GM12875 (cell line): ENCODE data around the gene KRABD2.
"Not testable (repeated sequence)": the region's sequence is repeated elsewhere in the genome, so short reads cannot be mapped to it uniquely, and the experiment has no call there.

Experiments
- H3K4me3 ChIP-seq: one replicate; pipeline ENCODE4 v1.5.1; 2011; ENCODE audit warnings: low read depth, low read length, control low read depth
- CTCF ChIP-seq: IDR thresholded peaks from 2 replicates; pipeline ENCODE4 v1.5.1; 2011; ENCODE audit warnings: low read depth, mild to moderate bottlenecking, control low read depth, inconsistent platforms, low read length, moderate library complexity, borderline replicate concordance; ENCODE audit not compliant: insufficient read depth

Gene KRABD2

GRCh38 chr17:8383143-8383822, 6.8 kb upstream of the KRABD2 start, which contains the start of gene RPL26:
RPL26 (minus strand) TSS chr17:8383193; CDS start chr17:8382310, 883 bp downstream.
- peak; percentile 83 for TF ChIP-seq CTCF
- H3K4me3 ChIP-seq = peak within 1 kb of the TSS; percentile 87

- no peak for TF ChIP-seq CTCF
- H3K4me3 ChIP-seq = peak overlapping the region; percentile 83
These were observed 6.3 kb upstream of the KRABD2 start for GRCh38 chr17:8382880-8383142.

GRCh38 chr17:8382052-8382879, 5.8 kb upstream of the KRABD2 start:
- H3K4me3 ChIP-seq = peak overlapping the region; percentile 83
- no peak for TF ChIP-seq CTCF

- TF ChIP-seq CTCF = no peak
- no peak overlapping the region for H3K4me3 ChIP-seq
These were observed 3.5 kb upstream of the KRABD2 start for GRCh38 chr17:8380049-8380448.

- H3K4me3 ChIP-seq = not testable (repeated sequence)
These were observed 1.6 kb upstream of the KRABD2 start for GRCh38 chr17:8378117-8378516.

GRCh38 chr17:8377422-8377821, 918 bp upstream of the KRABD2 start:
- no peak overlapping the region for H3K4me3 ChIP-seq
- TF ChIP-seq CTCF = no peak

GRCh38 chr17:8375738-8376259, 705 bp downstream of the KRABD2 start:
- TF ChIP-seq CTCF = no peak
- H3K4me3 ChIP-seq = peak overlapping the region; percentile 80

- H3K4me3 ChIP-seq = not testable (repeated sequence)
These were observed 2.6 kb downstream of the KRABD2 start for GRCh38 chr17:8373856-8374255.
